SHP77 treated with DMSO at 0.1 percent for 48 hours (cell line): ENCODE data around the gene ADARB1.
"Not testable (repeated sequence)": the region's sequence is repeated elsewhere in the genome, so short reads cannot be mapped to it uniquely, and the experiment has no call there.

ENCODE experiments used
- DNase-seq: peaks from one replicate; lab custom pipeline; 2025; lab: John Stamatoyannopoulos, UW

Gene ADARB1

DNA sequence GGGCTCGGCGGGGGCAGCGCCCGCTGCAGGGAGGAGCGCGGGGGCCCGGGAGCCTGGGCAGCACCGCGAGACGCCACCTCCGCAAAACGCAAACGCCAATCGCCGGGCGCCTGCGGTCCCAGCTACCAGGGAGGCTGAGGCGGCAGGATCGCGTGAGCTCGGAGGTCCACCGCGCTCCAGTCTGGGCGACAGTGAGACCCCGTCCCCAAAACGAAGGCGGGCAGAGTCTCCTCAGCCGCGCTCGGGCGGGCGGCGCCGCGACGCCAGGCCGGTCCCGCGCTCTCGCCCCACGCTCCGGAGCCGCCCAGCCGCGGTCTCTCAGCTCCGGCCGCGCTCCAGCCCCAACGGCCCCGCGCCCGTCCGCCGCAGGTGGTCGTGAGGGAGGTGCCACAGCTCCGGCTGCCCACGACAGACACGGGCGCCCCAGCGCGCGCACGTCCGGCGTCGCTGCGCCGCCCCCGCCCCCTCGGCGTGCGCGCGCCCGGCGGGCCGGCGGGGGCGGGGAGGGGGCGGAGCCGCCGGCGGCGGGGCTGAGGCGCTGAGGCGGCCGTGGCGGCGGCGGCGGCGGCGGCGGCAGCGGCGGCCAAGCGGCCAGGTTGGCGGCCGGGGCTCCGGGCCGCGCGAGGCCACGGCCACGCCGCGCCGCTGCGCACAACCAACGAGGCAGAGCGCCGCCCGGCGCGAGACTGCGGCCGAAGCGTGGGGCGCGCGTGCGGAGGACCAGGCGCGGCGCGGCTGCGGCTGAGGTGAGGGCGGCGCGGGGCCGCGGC, at the start of gene ADARB1:
Gene ADARB1 (plus strand): TSS at position 533 of the 770 bp plus-strand sequence. CDS start 97,077 bp downstream, outside the sequence.
- no peak for DNase-seq

DNA sequence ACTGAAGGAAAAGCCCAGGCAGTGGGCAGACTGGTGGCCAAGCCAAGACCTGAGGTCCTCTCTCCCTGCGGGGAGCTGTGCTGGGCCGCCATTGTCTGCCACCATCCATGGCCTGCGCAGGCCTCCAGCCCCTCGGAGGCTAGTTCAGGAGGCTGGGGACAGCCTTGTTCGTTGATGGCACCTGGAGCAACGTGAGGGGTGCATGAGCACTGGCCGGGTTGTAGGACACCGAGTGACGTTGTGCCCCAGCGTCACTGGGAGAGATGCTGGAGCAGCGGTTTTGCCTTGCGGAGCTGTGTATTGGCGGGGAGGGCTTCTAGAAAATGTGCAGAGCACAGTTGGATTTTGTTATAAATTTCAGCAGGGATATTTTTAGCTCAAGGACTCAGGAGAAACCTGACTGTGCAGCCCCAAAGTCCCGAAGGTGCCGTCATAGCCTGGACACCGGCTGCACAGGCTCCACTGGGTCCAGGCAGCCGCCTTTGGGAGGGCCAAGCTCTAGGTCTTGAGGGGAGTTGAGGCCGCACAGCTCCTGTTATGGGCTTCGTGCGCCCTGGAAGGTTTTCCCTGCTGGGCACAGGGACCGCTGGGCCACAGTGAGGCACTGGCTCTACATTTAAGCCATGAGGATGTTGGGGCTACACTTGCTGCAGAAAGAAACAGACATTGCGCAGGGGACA, 48.2 kb upstream of the ADARB1 start:
- DNase-seq: no peak

DNA sequence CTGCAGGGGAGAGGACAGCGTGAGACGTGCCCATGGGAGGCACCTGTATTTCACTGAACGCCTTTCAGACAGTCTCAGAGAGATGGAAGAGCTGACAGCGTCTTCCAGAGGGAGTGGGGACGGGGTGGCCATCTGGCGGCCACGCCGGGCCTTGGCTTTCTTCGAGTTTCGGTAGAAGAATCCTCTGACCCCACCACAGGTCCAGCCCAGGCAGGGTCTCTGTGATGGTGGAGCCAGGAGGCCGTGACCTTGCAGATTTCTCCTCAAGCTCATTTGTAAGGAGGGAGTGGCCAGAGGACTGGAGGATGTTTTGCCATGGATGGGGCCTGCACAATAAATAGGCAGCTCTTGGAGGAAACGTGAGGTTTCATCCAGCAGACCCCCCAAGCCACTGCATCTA, 47.6 kb upstream of the ADARB1 start:
- no peak for DNase-seq

DNA sequence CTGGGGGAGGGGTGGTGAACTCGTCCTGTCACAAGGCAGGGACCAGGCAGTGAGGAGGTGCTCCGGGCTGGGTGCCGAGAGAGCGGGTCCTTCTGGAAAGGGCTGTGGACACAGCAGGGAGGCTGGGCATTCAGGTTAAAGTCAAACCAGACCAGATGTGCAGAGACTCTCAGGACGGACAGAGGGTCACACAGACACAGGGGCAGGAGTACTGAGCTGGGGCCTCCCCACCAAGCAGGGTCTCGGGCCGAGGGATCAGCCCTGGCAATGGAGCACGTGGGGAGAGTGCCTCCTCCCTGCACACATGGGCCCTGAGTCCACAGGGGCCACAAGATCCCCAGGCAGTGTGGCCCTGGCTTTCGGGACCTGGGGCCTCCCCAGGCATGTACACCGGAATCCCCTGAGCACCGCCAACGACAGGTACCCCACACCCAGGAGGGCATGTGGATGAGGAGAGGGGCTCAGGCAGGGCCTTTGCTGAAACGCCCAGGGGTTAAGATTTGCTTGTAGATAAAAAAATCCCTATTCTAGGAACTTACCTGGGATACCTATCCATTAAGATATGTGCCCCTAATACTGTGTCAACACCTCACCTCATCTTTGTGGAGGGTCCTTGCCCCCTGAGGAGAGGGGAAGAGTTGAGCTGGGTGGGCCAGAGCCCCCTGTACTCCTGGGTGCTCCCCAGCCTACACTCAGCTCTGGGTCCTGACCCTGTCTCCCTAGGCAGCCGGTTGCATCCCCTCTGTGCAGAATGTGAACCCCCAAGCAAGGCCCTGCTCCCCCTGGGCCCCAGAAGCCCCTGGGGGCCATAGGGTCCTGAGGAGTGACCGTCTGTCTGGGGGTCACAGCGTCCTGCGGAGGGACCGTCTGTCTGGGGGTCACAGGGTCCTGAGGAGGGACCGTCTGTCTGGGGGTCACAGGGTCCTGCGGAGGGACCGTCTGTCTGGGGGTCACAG, 46.9 kb upstream of the ADARB1 start:
- no peak for DNase-seq

DNA sequence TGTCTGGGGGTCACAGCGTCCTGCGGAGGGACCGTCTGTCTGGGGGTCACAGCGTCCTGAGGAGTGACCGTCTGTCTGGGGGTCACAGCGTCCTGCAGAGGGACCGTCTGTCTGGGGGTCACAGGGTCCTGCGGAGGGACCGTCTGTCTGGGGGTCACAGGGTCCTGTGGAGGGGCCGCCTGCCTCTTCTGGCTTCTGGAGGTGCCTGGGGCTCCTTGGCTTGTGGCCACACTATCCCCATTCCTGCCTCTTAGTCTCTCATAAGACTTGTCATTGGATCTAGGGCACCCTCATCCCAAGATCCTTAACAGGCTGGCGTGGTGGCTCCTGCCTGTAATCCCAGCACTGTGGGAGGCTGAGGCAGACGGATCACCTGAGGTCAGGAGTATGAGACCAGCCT, 45.7 kb upstream of the ADARB1 start:
- not testable (repeated sequence) for DNase-seq

DNA sequence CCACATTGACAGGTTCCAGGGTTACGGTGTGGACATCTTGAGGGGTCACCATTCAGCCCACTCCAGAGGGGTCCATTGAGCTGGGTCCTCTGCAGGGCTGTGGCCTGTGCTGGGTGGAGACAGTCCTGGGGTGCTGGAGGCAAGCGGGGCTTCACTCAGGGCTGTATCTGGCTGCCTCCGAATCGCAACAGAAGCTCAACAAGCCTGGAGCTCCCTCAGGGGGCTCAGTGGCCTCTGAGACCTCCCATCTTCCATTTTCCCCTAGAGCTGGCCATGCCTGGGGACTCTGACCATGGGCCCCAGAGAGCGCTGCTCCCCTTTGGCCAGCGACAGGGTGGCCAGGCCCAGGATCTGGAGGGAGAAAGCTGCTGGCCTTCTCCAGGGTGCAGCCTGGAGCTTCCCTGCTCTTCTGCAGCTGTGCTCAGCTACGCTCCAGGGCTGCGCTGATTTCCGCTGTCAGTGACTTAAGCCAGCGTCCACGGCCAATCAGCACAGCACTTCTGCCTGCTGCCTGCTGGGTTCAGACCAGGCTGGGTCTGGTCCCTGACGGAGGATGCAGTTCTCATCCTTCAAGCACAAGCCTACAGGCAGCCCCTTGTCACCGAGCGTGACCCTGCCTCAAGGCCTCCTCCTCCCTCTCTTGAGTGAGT, 45.0 kb upstream of the ADARB1 start:
- DNase-seq: peak; percentile 8

DNA sequence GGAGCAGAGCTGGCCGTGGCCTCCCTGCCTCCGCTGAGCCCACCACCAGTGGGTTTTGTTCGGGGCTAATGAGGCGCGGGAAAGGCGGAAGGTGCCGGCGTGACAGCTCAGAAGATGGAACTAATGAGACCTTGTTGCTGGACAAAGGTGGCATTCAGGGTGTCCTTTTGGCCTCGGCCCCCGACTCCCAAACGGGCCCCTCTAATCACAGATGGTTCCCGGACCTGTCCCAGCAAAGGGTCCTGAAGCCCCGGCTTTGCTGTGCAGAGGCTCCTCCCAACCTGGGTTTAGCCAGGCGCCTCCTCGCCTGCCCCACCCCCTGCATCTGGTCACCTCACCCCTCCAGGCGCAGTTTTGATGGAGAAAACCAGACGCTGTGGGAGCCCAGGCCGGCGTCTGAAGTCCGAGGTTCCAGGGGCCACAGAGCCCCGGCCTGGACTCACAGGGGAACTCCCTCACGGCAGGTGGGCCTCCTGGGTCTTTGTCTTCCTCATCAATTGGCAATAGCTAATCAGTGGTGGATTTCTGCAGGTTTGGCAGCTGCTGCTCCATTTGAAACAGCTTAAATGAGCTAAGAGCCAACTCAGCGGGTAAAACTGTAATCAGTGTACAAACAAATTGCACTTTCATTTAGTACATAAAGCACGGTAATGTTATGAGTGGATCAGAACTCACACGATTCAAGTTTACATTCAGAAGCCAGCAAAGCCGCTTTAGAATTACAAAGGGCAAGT, 44.3 kb upstream of the ADARB1 start:
- no peak for DNase-seq

DNA sequence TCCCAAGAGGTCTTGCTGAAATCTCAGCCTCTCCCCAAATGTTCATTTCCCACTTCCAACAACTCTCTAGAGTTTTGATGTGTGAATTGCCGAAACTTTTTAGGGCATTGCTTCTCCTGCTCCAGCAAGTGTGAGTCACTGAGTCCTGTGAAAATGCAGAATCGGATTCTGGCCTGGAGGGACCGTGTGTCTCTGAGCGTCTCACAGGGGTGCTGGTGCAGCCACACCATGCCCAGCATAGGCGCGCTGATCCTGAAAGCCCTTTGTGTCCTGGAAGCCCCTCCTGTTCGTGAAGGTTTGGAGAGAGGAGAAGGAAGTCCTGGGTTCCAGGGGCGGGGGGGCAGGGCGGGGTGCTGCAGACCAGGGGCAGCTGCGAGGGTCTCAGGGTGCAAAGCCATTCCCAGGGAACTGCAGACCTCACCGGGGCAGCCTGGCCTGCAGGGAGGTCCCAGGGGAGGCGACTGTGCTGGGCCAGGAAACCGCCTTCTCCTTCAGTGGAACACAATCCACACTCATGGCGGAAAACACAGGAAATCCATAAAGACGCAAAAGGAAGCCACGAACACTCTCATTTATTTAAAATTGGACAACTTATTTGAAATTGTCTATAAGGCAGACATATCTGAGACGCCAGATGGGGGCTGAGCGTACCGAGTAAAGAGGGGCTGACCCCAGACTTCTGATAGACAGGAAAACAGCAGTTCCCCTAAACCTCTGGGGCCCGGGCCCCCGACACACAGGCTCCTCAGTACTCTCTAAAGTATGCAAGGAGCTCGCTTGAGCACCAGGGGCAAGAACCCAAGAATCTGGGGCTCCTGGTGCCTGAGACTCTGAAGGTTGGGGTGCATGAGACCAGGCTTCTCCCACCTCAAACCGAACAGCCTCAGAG, 43.5 kb upstream of the ADARB1 start:
- no peak for DNase-seq

GRCh38 chr21:45031571-45032191, 42.7 kb upstream of the ADARB1 start:
- no peak for DNase-seq

DNA sequence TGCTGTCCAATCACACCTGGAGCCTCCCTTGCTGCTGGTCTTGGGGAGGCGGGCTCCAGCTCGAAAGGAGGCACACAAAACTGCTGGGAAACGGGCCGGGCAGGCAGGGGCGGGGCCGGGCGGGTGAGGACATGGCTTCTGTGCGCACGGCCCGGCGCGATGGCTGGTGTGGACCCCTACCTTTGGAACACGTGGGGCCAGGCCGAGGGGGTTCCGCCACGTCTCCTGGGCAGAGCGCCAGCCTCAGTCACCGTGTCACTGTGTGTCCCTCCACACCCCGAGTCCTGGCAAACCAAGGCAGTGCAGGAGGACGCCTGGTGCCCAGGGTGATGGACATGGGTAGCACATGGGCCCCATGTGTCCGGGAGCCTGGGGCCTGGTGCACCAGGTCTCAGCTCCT, 42.0 kb upstream of the ADARB1 start:
- no peak for DNase-seq

- no peak for DNase-seq
Measured at GRCh38 chr21:45032977-45033710, 41.2 kb upstream of the ADARB1 start.

GRCh38 chr21:45033791-45034555, 40.4 kb upstream of the ADARB1 start:
- no peak for DNase-seq

DNA sequence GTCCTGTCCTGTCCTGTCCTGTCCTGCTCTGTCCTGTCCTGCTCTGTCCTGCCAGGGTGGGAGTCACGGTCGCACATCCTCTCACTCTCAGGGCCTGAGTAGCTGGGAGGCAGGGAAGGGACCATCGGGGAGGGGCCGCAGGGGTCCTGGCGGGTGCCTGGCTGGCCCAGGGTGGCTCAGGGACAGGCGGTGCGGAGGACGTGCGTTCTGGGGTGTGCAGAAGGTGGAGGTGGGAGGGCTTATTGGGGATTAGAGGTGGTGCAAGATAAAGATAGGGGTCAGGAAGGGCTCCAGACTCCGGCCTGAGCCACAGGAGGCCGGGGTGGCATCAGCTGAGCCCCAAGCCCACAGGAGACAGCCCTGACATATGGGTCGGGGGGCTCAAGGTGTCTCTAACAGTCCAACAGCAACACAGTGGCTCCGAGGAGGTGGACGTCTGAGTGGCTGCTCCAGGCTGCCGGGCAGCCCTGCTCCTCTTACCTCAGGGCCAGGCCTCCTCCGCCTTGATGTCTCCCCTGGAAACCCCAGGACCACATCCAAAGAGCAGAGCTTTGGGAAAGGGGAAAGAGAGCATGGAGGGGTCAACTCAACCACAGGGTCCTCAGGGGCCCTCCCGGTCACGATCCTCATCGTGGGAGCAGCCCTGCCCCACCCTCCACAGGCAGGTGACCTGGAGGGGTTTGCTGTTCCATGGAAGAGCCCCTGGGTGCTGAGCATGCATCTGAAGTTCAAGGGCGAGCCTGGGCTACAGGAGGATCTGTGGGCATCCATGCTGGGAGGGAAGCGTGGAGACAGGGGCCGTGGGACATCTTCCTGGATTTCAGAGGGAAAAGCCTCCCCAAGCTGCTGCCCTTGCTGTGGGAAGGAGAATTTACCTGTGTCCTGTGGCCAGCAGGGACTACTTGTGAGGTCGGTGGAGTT, 39.6 kb upstream of the ADARB1 start:
- no peak for DNase-seq

DNA sequence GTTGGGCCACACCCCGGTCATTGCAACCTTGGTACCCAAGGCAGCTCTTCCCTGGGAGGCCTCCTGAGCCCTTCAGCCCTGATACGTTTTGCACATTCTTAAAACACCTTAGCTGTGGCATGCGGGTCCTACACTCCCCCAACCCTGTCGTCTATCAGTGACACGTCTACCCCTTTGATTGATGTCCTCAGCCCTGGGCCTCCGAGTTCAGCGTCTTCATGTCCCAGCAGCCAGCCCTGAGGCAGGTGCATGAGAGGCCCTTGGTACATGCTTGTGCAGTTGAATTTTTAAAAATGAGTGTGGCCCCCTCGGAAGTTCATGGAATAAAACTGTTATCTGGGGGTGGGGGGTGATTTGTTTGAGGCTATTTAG, 38.9 kb upstream of the ADARB1 start:
- DNase-seq: no peak

DNA sequence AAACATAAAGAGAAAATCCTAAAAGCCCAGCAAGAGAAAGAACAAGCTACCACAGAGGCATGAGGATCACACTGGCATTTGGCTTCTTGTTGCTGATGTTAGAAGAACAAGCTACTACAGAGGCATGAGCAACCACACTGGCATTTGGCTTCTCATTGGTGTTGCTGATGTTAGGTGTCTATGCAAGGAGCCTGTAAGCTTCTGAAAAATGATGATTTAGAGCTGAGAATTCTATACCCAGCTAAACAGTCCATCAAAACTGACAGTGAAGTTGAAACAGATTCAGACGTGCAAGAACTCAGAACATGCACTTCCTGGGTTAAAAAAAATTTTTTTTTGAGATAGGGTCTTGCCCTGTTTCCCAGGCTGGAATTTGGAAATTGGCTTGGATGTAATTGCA, 37.8 kb upstream of the ADARB1 start:
- DNase-seq: no peak

DNA sequence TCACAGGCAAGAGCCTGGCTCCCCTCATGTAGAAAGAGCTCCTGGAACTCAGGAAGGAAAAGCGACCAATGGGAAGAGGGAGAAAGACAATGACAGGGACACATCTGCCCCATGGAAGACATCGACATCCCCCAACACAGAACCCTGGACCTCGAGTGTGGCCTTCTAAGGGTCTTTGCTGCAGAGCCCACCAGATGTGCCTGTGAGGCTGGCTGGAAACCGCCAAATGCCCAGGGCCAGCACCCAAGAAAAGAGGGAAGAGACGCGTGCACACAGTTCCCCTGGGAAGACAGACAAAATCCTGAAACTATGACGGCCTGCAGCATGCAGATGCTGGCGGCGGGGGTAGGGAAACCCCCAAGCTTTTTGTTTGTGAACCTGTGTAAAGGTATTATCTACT, 36.4 kb upstream of the ADARB1 start:
- no peak for DNase-seq
